ENCODE results near the gene NDUFB2.
"Not testable (repeated sequence)": the region's sequence is repeated elsewhere in the genome, so short reads cannot be mapped to it uniquely, and the experiment has no call there.

NDUFB2 gene

DNA sequence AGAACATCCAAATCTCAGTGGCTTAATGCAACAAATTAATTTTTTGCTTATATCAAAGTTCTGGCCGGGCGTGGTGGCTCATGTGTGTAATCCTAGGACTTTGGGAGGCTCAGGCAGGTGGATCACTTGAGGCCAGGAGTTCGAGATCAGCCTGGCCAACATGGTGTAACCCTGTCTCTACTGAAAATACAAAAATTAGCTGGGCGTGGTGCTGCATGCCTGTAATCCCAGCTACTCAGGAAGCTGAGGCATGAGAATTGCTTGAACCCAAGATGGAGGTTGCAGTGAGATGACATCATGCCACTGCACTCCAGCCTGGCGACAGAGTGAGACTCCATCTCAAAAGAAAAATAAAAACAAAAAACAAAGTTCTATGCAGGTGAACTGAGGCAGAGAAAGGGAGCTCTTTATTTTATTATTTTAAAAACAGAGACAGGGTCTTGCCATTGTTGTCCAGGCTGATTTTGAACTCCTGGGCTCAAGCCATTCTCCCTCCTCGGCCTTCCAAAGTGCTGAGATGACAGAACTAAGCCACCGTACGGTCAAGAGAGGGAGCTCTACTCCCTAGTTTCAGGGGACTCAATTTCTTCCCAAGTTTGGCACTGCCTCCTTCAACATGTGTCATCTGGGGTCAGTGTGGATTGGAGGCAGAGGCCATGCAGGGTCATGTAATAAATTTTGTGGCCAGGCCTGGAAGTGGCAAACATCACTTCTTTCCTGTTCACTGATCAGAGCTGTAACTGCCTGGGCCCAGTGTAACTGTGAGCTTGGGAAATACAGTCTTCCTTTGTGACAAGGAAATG lies 21.4 kb upstream of the NDUFB2 start:
- peak overlapping the region; percentile 94 for H3K27ac ChIP-seq (ENCODE audit: low read depth, low read length)
- peak overlapping the region; percentile 64 for H3K4me3 ChIP-seq (ENCODE audit: insufficient read depth, low read length, poor library complexity, severe bottlenecking)
- no peaks in the 10 kb centered on the region for H3K27me3 ChIP-seq (ENCODE audit: low read length)
- no peaks in the 10 kb centered on the region for H3K9me2 ChIP-seq (replicated peaks; ENCODE audit: insufficient read depth, low read length)
- H4K20me1 ChIP-seq (ENCODE audit: low read depth, low read length), result no peaks in the 10 kb centered on the region
- peaks cover 31% of the 10 kb centered on the region for H3F3A ChIP-seq (ENCODE audit: insufficient read depth)
- peak overlapping the region; percentile 6 for H2AFZ ChIP-seq (ENCODE audit: low read depth, low read length, severe bottlenecking)
- peak overlapping the region; percentile 95 for H3K9ac ChIP-seq (ENCODE audit: low read length)
- TF ChIP-seq EZH2phosphoT487 (conservative IDR thresholded peaks at IDR 0.05; ENCODE audit: low read length), result no peak
- TF ChIP-seq, protein P1, sequence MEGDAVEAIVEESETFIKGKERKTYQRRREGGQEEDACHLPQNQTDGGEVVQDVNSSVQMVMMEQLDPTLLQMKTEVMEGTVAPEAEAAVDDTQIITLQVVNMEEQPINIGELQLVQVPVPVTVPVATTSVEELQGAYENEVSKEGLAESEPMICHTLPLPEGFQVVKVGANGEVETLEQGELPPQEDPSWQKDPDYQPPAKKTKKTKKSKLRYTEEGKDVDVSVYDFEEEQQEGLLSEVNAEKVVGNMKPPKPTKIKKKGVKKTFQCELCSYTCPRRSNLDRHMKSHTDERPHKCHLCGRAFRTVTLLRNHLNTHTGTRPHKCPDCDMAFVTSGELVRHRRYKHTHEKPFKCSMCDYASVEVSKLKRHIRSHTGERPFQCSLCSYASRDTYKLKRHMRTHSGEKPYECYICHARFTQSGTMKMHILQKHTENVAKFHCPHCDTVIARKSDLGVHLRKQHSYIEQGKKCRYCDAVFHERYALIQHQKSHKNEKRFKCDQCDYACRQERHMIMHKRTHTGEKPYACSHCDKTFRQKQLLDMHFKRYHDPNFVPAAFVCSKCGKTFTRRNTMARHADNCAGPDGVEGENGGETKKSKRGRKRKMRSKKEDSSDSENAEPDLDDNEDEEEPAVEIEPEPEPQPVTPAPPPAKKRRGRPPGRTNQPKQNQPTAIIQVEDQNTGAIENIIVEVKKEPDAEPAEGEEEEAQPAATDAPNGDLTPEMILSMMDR (IDR thresholded peaks at IDR 0.05; ENCODE audit: insufficient read depth, low read length, poor library complexity, severe bottlenecking), result peak; percentile 41
- peaks cover 9% of the 10 kb centered on the region; the same call in 1 of the 2 replicates for H3K79me2 ChIP-seq (ENCODE audit: insufficient read depth, low read length)
- H3K36me3 ChIP-seq (ENCODE audit: low read length), result no peaks in the 10 kb centered on the region
- no peaks in the 10 kb centered on the region for H3K9me3 ChIP-seq (ENCODE audit: insufficient read depth, low read length)
- H3K4me2 ChIP-seq (ENCODE audit: low read depth, low read length, poor library complexity, severe bottlenecking), result peak overlapping the region; percentile 86

DNA sequence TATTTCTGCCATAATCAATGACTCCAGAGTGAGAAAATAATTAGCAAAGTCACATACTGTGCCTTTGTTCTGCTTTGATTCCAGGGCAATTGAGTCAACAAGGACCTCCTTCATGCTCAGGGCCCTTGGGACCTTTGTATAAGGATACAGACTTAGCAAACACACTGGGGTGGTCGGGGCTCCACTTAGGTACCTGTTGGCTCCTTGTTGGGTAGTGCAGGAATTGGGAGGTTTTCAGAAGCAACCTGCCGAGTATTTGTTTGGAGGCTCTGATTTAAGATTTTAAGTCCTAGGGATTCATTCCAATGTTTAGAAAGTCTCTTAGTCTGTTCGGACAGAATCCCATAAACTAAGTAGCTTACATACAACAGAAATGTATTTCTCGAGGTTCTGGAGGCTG lies 20.8 kb upstream of the NDUFB2 start:
- H3F3A ChIP-seq (ENCODE audit: insufficient read depth), result peaks cover 31% of the 10 kb centered on the region
- peak overlapping the region; percentile 86 for H3K4me2 ChIP-seq (ENCODE audit: low read depth, low read length, poor library complexity, severe bottlenecking)
- H4K20me1 ChIP-seq (ENCODE audit: low read depth, low read length), result no peaks in the 10 kb centered on the region
- peak overlapping the region; percentile 94 for H3K27ac ChIP-seq (ENCODE audit: low read depth, low read length)
- no peaks in the 10 kb centered on the region for H3K36me3 ChIP-seq (ENCODE audit: low read length)
- H3K9me3 ChIP-seq (ENCODE audit: insufficient read depth, low read length), result no peaks in the 10 kb centered on the region
- no peak for TF ChIP-seq EZH2phosphoT487 (conservative IDR thresholded peaks at IDR 0.05; ENCODE audit: low read length)
- TF ChIP-seq, protein P1 (IDR thresholded peaks at IDR 0.05; ENCODE audit: insufficient read depth, low read length, poor library complexity, severe bottlenecking), result no peak
- peak overlapping the region; percentile 6 for H2AFZ ChIP-seq (ENCODE audit: low read depth, low read length, severe bottlenecking)
- peak overlapping the region; percentile 64 for H3K4me3 ChIP-seq (ENCODE audit: insufficient read depth, low read length, poor library complexity, severe bottlenecking)
- no peaks in the 10 kb centered on the region for H3K9me2 ChIP-seq (replicated peaks; ENCODE audit: insufficient read depth, low read length)
- no peaks in the 10 kb centered on the region for H3K27me3 ChIP-seq (ENCODE audit: low read length)
- peak overlapping the region; percentile 57 for H3K9ac ChIP-seq (ENCODE audit: low read length)
- peaks cover 9% of the 10 kb centered on the region; the same call in 1 of the 2 replicates for H3K79me2 ChIP-seq (ENCODE audit: insufficient read depth, low read length)

DNA sequence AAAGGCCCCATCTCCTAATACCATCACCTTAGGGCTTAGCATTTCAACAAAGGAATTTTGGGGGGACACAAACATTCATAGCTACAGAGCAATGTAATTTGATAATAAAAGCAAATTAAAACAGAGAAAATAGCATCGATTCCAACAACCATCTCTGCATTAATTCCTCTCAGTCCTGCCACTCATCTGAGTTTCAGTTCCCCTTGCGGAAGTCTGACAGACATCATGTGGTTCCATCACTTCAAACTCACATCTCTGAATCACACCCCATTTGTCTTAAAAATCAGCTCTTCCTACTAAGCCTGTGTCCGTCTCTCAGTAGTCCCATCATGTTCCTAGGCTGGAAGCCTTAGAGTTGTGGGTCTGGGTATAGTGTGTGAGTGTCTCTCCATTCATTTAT lies 20.2 kb upstream of the NDUFB2 start:
- Histone ChIP-seq H3K9me2 (replicated peaks; ENCODE audit: insufficient read depth, low read length) (no peaks in the 10 kb centered on the region), H3K9ac (ENCODE audit: low read length) (peak overlapping the region; percentile 57), H3K27ac (ENCODE audit: low read depth, low read length) (peak overlapping the region; percentile 94), H3K4me3 (ENCODE audit: insufficient read depth, low read length, poor library complexity, severe bottlenecking) (peak overlapping the region; percentile 64), H3K4me2 (ENCODE audit: low read depth, low read length, poor library complexity, severe bottlenecking) (peak overlapping the region; percentile 86), H4K20me1 (ENCODE audit: low read depth, low read length) (no peaks in the 10 kb centered on the region), H3F3A (ENCODE audit: insufficient read depth) (peaks cover 31% of the 10 kb centered on the region), H3K36me3 (ENCODE audit: low read length) (no peaks in the 10 kb centered on the region), H3K9me3 (ENCODE audit: insufficient read depth, low read length) (no peaks in the 10 kb centered on the region), H2AFZ (ENCODE audit: low read depth, low read length, severe bottlenecking) (no peak overlapping the region), H3K79me2 (ENCODE audit: insufficient read depth, low read length) (peaks cover 9% of the 10 kb centered on the region; the same call in 1 of the 2 replicates), H3K27me3 (ENCODE audit: low read length) (no peaks in the 10 kb centered on the region)
- no peak for TF ChIP-seq EZH2phosphoT487 (conservative IDR thresholded peaks at IDR 0.05; ENCODE audit: low read length)
- TF ChIP-seq, protein P1 (IDR thresholded peaks at IDR 0.05; ENCODE audit: insufficient read depth, low read length, poor library complexity, severe bottlenecking), result no peak

DNA sequence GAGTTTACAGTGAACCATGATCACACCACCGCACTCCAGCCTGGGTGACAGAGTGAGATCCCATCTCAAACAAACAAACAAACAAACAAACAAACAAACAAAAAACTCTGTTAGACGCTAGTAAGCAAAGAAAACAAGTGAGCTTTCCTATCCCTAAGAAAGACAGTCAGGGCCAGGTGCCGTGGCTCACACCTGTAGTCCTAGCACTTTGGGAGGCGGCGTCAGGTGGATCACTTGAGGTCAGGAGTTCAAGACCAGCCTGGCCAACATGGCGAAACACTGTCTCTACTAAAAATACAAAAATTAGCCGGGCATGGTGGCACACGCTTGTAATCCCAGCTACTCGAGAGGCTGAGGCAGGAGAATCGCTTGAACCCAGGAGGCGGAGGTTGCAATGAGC lies 19.6 kb upstream of the NDUFB2 start:
- not testable (repeated sequence) for H4K20me1 ChIP-seq (ENCODE audit: low read depth, low read length); H3K27me3 ChIP-seq (ENCODE audit: low read length); H3K79me2 ChIP-seq (ENCODE audit: insufficient read depth, low read length); H3K36me3 ChIP-seq (ENCODE audit: low read length); H3K9me2 ChIP-seq (replicated peaks; ENCODE audit: insufficient read depth, low read length); H2AFZ ChIP-seq (ENCODE audit: low read depth, low read length, severe bottlenecking); H3K9me3 ChIP-seq (ENCODE audit: insufficient read depth, low read length)
- H3K4me2 ChIP-seq (ENCODE audit: low read depth, low read length, poor library complexity, severe bottlenecking), result peak overlapping the region; percentile 86
- peak overlapping the region; percentile 94 for H3K27ac ChIP-seq (ENCODE audit: low read depth, low read length)
- H3F3A ChIP-seq (ENCODE audit: insufficient read depth), result peaks cover 31% of the 10 kb centered on the region
- peak overlapping the region; percentile 57 for H3K9ac ChIP-seq (ENCODE audit: low read length)
- H3K4me3 ChIP-seq (ENCODE audit: insufficient read depth, low read length, poor library complexity, severe bottlenecking), result peak overlapping the region; percentile 7

Data from SU-DHL-6 (cell line).